ENCODE results near the gene CCR6. TPM values are rescaled to one million over a fixed set of nuclear protein-coding genes. Genes with fewer than 3 reads are reported as not detected.

CCR6 gene
- total and polyA plus RNA-seq, 10 donors, result 15.5 to 37.0 (median 19.8) TPM

- no peak overlapping the region for H3K4me3 ChIP-seq
- intact Hi-C loops (cut with DNase I; ENCODE audit: low total_unique reads), result loop anchor here (5.0 kb wide), 2 partner anchors 144 to 364 kb away; partner anchors contain the start of gene CEP43
- peaks cover 0 to 57% (median 20%) of the 10 kb centered on the region in 6 donors for H3K4me1 ChIP-seq
- H3K27me3 ChIP-seq (replicated peaks in 1 of 7), result peaks cover 0 to 13% (median 0%) of the 10 kb centered on the region in 7 donors
- no peak for DNase-seq
- peak overlapping the region in 4 of 8 donors; percentile 24 to 70 (median 33) for H3K27ac ChIP-seq
- H3K36me3 ChIP-seq, result peaks cover 0 to 25% (median 0%) of the 10 kb centered on the region in 6 donors
- TF ChIP-seq POLR2AphosphoS5 (IDR thresholded peaks at IDR 0.05), result no peak
- no peak for TF ChIP-seq CTCF (IDR thresholded peaks at IDR 0.05 in 8 of 11, conservative IDR thresholded peaks at IDR 0.05 in 3 of 11)
- no peak for TF ChIP-seq POLR2A (IDR thresholded peaks at IDR 0.05)
- WGBS, 5 donors, result 63 to 86% (median 82%) methylated on average over 9 to 10 of the region's 10 CpGs
- H3K9me3 ChIP-seq, result no peaks in the 10 kb centered on the region
Observed at GRCh38 chr6:167140589-167141474, 17.9 kb downstream of the CCR6 start.

- H3K9me3 ChIP-seq, result no peaks in the 10 kb centered on the region
- TF ChIP-seq POLR2AphosphoS5 (IDR thresholded peaks at IDR 0.05) (peak; percentile 32 to 77 (median 55)), CTCF (IDR thresholded peaks at IDR 0.05 in 8 of 11, conservative IDR thresholded peaks at IDR 0.05 in 3 of 11) (peak; percentile 53 to 84 (median 77)), POLR2A (IDR thresholded peaks at IDR 0.05) (no peak)
- peaks cover 0 to 15% (median 0%) of the 10 kb centered on the region in 6 donors for H3K36me3 ChIP-seq
- intact Hi-C loops (cut with DNase I; ENCODE audit: low total_unique reads), result loop anchor here (5.0 kb wide), 2 partner anchors 145 to 365 kb away; partner anchors contain the start of gene CEP43
- H3K27ac ChIP-seq, result peak overlapping the region in 4 of 8 donors; percentile 24 to 70 (median 33)
- H3K27me3 ChIP-seq (replicated peaks in 1 of 7), result peaks cover 0 to 23% (median 0%) of the 10 kb centered on the region in 7 donors
- 44 to 50% (median 45%) methylated on average over 18 of the region's 18 CpGs for WGBS, 5 donors
- peaks cover 0 to 55% (median 20%) of the 10 kb centered on the region in 6 donors for H3K4me1 ChIP-seq
- H3K4me3 ChIP-seq, result no peak overlapping the region
- peak; percentile 90 for DNase-seq
Observed at GRCh38 chr6:167141667-167142432, 19.0 kb downstream of the CCR6 start.

GRCh38 chr6:167142433-167142761 is 19.5 kb downstream of the CCR6 start:
- 34 to 42% (median 41%) methylated on average over 4 of the region's 4 CpGs for WGBS, 5 donors
- Histone ChIP-seq H3K27me3 (replicated peaks in 1 of 7) (peaks cover 0 to 25% (median 0%) of the 10 kb centered on the region in 7 donors), H3K27ac (peak overlapping the region in 3 of 8 donors; percentile 24 to 70 (median 31)), H3K36me3 (peaks cover 0 to 9% (median 0%) of the 10 kb centered on the region in 6 donors), H3K9me3 (no peaks in the 10 kb centered on the region), H3K4me3 (no peak overlapping the region), H3K4me1 (peaks cover 0 to 49% (median 20%) of the 10 kb centered on the region in 6 donors)
- TF ChIP-seq POLR2AphosphoS5 (IDR thresholded peaks at IDR 0.05), result no peak
- TF ChIP-seq CTCF (IDR thresholded peaks at IDR 0.05 in 8 of 11, conservative IDR thresholded peaks at IDR 0.05 in 3 of 11), result peak in 2 of 11 experiments; percentile 10 to 16
- no peak for TF ChIP-seq POLR2A (IDR thresholded peaks at IDR 0.05)
- DNase-seq, result no peak
- intact Hi-C loops (cut with DNase I; ENCODE audit: low total_unique reads), result loop anchor here (5.0 kb wide), 2 partner anchors 145 to 365 kb away; partner anchors contain the start of gene CEP43

Data from spleen (tissue), 11 donors.